DLD1 (cell line): ENCODE data around the gene FBXO10.

Experiments
- in situ Hi-C: cut with HindIII; loops from 2 replicates; pipeline ENCODE4 v1.10.0; 2017; ENCODE audit warnings: low sequenced_read_pairs

Gene FBXO10

GRCh38 chr9:37593883-37594448, 17.8 kb upstream of the FBXO10 start:
- in situ Hi-C loops: no loop called here

- in situ Hi-C loops: no loop called here
Observed at GRCh38 chr9:37592108-37592951, 16.1 kb upstream of the FBXO10 start, which contains the start of gene TOMM5. Gene TOMM5, minus strand, starts transcription at chr9:37592597. Its CDS starts 65 bp downstream, at chr9:37592532.

GRCh38 chr9:37587521-37587920, 11.3 kb upstream of the FBXO10 start:
- in situ Hi-C loops: loop anchor here (10.0 kb wide), 1 partner anchor 57 kb away; no protein-coding TSS in a partner anchor

GRCh38 chr9:37583522-37584121, 7.4 kb upstream of the FBXO10 start:
- in situ Hi-C loops: loop anchor here (10.0 kb wide), 1 partner anchor 61 kb away; no protein-coding TSS in a partner anchor

GRCh38 chr9:37582548-37583157, 6.5 kb upstream of the FBXO10 start:
- in situ Hi-C loops: loop anchor here (10.0 kb wide), 1 partner anchor 62 kb away; no protein-coding TSS in a partner anchor

GRCh38 chr9:37575511-37575914, 667 bp downstream of the FBXO10 start:
- in situ Hi-C loops: no loop called here

- in situ Hi-C loops: no loop called here
Observed at GRCh38 chr9:37575001-37575400, 1.2 kb downstream of the FBXO10 start.

GRCh38 chr9:37574241-37574721, 1.9 kb downstream of the FBXO10 start:
- in situ Hi-C loops: no loop called here

- in situ Hi-C loops: no loop called here
Observed at GRCh38 chr9:37571282-37571681, 4.9 kb downstream of the FBXO10 start.

- in situ Hi-C loops: no loop called here
Observed at GRCh38 chr9:37566716-37567115, 9.5 kb downstream of the FBXO10 start.

- in situ Hi-C loops: no loop called here
Observed at GRCh38 chr9:37565661-37566618, 10.2 kb downstream of the FBXO10 start.

GRCh38 chr9:37564916-37565315, 11.3 kb downstream of the FBXO10 start:
- in situ Hi-C loops: no loop called here

- in situ Hi-C loops: no loop called here
Observed at GRCh38 chr9:37563806-37564513, 12.2 kb downstream of the FBXO10 start.

- in situ Hi-C loops: no loop called here
Observed at GRCh38 chr9:37562826-37563225, 13.4 kb downstream of the FBXO10 start.

GRCh38 chr9:37561682-37562081, 14.5 kb downstream of the FBXO10 start:
- in situ Hi-C loops: no loop called here

- in situ Hi-C loops: no loop called here
Observed at GRCh38 chr9:37559855-37560592, 16.2 kb downstream of the FBXO10 start.

- in situ Hi-C loops: no loop called here
Observed at GRCh38 chr9:37559125-37559524, 17.1 kb downstream of the FBXO10 start.

GRCh38 chr9:37555786-37556185, 20.4 kb downstream of the FBXO10 start:
- in situ Hi-C loops: no loop called here

- in situ Hi-C loops: no loop called here
Observed at GRCh38 chr9:37554318-37554717, 21.9 kb downstream of the FBXO10 start.
